GM12878 (cell line): ENCODE results near the gene CANT1. TPM values are rescaled to one million over a fixed set of nuclear protein-coding genes. Genes with fewer than 3 reads are reported as not detected.

Experiments used
- BCL3 ChIP-seq: IDR thresholded peaks from 2 replicates; pipeline ENCODE4 v1.6.1; 2011; ENCODE audit warnings: borderline replicate concordance, low read depth, mild to moderate bottlenecking, moderate library complexity, low read length; ENCODE audit not compliant: insufficient read depth, poor library complexity, severe bottlenecking
- CREB1 ChIP-seq: IDR thresholded peaks from 2 replicates; pipeline ENCODE4 v1.6.1; 2012; ENCODE audit warnings: low read depth, mild to moderate bottlenecking, inconsistent platforms
- E2F8 ChIP-seq: fragments of 450-650 bp; IDR thresholded peaks from 2 replicates; pipeline ENCODE4 v1.6.1; 2018; ENCODE audit warnings: mild to moderate bottlenecking, low read depth, moderate library complexity; ENCODE audit not compliant: partially characterized antibody
- HDGF ChIP-seq: fragments of 450-650 bp; IDR thresholded peaks from 2 replicates; pipeline ENCODE4 v1.6.1; 2016; ENCODE audit warnings: antibody characterized with exemption
- KLF5 ChIP-seq: fragments of 450-650 bp; IDR thresholded peaks from 2 replicates; pipeline ENCODE4 v1.6.1; 2014; ENCODE audit warnings: mild to moderate bottlenecking; ENCODE audit not compliant: partially characterized antibody
- NFYA ChIP-seq: IDR thresholded peaks from 2 replicates; pipeline ENCODE4 v1.6.1; 2011; ENCODE audit warnings: low read depth, mild to moderate bottlenecking, low read length, improper control_type of control experiment, borderline replicate concordance
- NR2C1 ChIP-seq: fragments of 450-650 bp; IDR thresholded peaks from 2 replicates; pipeline ENCODE4 v1.6.1; 2017; ENCODE audit warnings: antibody characterized with exemption, mild to moderate bottlenecking, moderate library complexity
- PBX3 ChIP-seq: IDR thresholded peaks from 2 replicates; pipeline ENCODE4 v1.6.1; 2011; ENCODE audit warnings: mild to moderate bottlenecking, low read depth, low read length, moderate library complexity; ENCODE audit not compliant: insufficient replicate concordance
- POLR2AphosphoS5 ChIP-seq: IDR thresholded peaks from 2 replicates; pipeline ENCODE4 v1.6.1; 2011; ENCODE audit warnings: mild to moderate bottlenecking, low read length, inconsistent platforms
- polyA plus RNA-seq, 11 experiments: library from polyadenylated mRNA; depleted of rRNA in 4 of 11; unstranded in 6 of 11; stranded (reverse) in 5 of 11; fragments of >200 nt; fragmentation: Nextera tagmentation in 4 of 11; fragmentation: Illumina TruSeq in 1 of 11; extraction: Ambion mirVana in 4 of 11; extraction: Trizol in 1 of 11; gene quantifications; 1 replicate in 1 of 11; 2 replicates in 10 of 11; pipeline versions ENCODE4 v1.2.1 to v1.2.3, GENCODE V29; 2011 to 2016; ENCODE audit warnings: inconsistent platforms in 2 of 11, missing spikeins in 2 of 11, low read depth in 1 of 11
- total RNA-seq, 4 experiments: library from RNA; depleted of rRNA in 3 of 4; stranded (reverse); fragments of >200 nt in 3 of 4; fragmentation: Illumina TruSeq in 1 of 4; extraction: Trizol in 1 of 4; gene quantifications; 2 replicates each; pipeline versions ENCODE4 v1.2.1 to v1.2.3, GENCODE V29; 2013 to 2021

CANT1 gene
- total and polyA plus RNA-seq, 10 of the 15 experiments (the other 5 are each of a cell fraction or from before 2014, with no cell fraction given), result 2.2 to 59.2 (median 20.2) TPM

- TF ChIP-seq E2F8 (no peak), CREB1 (no peak), PBX3 (peak; percentile 32), POLR2AphosphoS5 (no peak), KLF5 (no peak), NFYA (no peak), HDGF (no peak), NR2C1 (no peak), BCL3 (peak; percentile 92)
- TF ChIP-seq, all 136 proteins: peak for 3
Observed at GRCh38 chr17:78972507-78973105, 37.0 kb downstream of the CANT1 start (continued).
